GM18505 (cell line): ENCODE measurements around the gene FHIT.
A peak's percentile ranks its signal among the peaks of the same experiment; 100 is the strongest.
"Not testable (repeated sequence)": the region's sequence is repeated elsewhere in the genome, so short reads cannot be mapped to it uniquely, and the experiment has no call there.

Source experiments
- ATAC-seq: cut with Tn5 transposase; IDR thresholded peaks from one replicate; pipeline ENCODE4 v1.9.1; 2021; ENCODE audit not compliant: unreplicated experiment
- POLR2A ChIP-seq: IDR thresholded peaks from 4 replicates; pipeline ENCODE4 v1.6.1; 2011; ENCODE audit warnings: borderline replicate concordance; ENCODE audit not compliant: insufficient read depth, insufficient read length; ENCODE audit errors: extremely low read depth

Gene FHIT

DNA sequence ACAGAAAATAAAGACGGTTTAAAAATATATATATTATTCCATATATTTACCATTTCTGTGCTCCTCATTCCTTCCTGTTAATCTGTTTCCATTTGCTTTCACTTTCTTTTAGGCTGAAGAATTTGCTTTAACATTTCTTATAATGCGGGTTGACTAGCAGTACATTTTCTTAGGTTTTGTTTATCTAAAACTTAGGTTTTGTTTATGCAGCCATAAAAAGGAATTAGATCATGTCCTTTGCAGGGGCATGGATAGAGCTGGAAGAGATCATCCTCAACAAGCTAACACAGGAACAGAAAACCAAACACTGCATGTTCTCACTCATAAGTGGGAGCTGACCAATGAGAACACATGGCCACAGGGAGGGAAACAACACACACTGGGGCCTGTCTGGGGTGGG, 578.1 kb downstream of the FHIT start:
- no peak for TF ChIP-seq POLR2A
- no peak for ATAC-seq

DNA sequence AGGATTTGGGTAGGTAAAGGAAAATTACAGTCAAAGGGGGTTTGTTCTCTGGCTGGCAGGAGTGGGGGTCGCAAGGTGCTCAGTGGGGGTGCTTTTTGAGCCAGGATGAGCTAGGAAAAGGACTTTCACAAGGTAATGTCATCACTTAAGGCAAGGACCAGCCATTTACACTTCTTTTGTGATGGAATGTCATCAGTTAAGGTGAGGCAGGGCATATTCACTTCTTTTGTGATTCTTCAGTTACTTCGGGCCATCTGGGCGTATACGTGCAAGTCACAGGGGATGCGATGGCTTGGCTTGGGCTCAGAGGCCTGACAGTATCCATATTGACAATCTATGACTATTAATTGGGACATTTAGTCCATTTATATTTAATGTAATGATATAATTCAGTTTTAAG, 578.9 kb downstream of the FHIT start:
- ATAC-seq: not testable (repeated sequence)

DNA sequence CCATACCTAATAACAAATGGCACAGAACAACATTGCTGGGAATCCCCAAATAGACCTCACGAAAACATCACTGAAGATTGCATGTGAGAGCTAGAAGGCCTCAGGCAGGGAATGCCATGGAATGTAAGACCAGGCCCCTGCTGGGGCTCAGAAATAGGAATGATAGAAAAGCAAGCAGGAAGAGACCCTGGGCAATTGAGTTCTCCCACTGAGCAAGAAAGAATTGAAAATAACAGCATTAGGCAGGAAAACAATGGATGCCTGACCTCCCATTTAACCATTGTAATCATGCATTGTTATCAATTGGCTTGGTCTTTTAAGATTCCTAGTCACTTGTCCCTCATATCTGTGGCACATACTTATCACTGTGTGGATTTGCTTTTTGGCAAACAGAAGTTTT, 581.6 kb downstream of the FHIT start:
- TF ChIP-seq POLR2A: no peak
- ATAC-seq: no peak

DNA sequence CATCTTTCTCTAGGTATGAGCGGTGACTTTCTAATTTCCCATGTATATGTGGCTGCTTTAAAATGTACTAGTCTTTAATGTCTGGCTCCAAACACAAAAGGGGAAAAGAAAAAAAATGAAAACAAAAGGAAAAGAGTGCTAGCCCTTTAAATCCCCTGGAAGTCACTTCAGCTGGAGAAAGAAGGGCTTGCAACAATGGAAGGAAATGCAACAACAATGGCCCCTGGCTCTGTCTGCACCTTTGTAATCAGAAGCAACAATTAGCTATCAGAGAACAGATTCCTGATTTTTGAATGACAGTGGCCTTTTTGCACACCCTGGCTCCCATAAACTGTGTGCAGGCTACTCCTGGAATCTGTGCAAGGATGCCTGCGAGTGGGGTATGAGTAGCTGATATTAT, 591.2 kb downstream of the FHIT start:
- no peak for ATAC-seq
- no peak for TF ChIP-seq POLR2A

- no peak for ATAC-seq
Observed at GRCh38 chr3:60659098-60659497, 592.2 kb downstream of the FHIT start.

GRCh38 chr3:60657972-60658371, 593.3 kb downstream of the FHIT start:
- peak; percentile 96 for ATAC-seq
- no peak for TF ChIP-seq POLR2A

More at GRCh38 chr3:60659098-60659497, 592.2 kb downstream of the FHIT start:
- TF ChIP-seq POLR2A: no peak

DNA sequence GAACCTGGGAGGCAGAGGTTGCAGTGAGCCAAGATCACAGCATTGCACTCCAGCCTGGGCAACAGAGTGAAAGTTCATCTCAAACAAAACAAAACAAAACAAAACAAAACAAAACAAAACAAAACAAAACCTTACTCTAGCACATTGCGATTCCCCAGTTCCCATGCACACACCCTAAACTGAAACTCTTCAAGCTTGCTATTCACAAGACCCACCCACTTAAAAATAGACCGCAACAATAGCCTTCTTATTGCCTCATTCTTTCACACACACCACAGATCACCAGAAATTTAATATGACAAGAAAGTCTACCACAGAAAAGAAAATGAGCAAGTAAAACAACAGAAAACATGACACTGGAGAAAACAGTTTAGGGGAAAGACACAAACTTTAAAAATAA, 598.4 kb downstream of the FHIT start:
- TF ChIP-seq POLR2A: no peak
- no peak for ATAC-seq

DNA sequence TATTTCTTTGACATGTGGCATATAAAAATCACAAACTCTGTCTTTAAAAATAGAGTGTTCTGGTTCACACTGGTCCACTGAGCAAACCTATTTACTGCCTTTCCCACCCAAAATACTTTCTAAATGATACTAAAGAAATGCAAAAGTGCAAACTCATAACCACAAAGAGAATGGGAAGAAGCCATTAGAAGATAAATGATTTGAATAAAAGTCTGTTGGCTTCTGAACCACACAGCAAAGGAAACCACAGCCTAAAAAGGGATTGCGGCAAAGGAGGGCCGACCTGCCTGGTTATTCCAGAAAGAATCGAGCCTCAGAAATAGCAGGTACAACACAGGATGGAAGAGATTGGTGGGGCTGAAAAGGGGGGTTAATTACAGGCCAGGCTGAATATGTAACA, 599.5 kb downstream of the FHIT start:
- no peak for ATAC-seq
- no peak for TF ChIP-seq POLR2A

DNA sequence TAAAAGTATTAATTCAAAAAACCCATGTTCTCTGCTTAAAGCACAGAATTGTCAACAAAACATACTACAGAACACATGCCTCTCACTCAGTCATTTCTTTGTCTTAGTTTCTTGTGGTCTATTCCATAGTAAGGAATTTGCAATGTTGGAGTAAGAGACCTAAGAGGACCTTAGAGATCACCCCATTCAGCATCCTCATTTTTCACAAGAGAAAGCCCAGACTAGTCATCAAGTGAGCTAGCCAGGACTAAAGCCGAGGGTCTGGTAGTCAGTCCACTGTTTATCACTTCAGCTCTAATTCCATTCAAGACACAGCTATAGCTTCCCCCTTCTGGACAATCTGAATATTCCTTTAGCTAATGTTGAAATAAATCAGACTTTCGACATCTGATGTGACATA, 601.1 kb downstream of the FHIT start:
- no peak for ATAC-seq
- TF ChIP-seq POLR2A: no peak

GRCh38 chr3:60645801-60646200, 605.5 kb downstream of the FHIT start:
- TF ChIP-seq POLR2A: no peak
- no peak for ATAC-seq

GRCh38 chr3:60643831-60644230, 607.4 kb downstream of the FHIT start:
- TF ChIP-seq POLR2A: no peak
- no peak for ATAC-seq

GRCh38 chr3:60641354-60641753, 609.9 kb downstream of the FHIT start:
- ATAC-seq: no peak

GRCh38 chr3:60636846-60637245, 614.4 kb downstream of the FHIT start:
- TF ChIP-seq POLR2A: no peak
- ATAC-seq: no peak

More at GRCh38 chr3:60641354-60641753, 609.9 kb downstream of the FHIT start:
- no peak for TF ChIP-seq POLR2A

- no peak for ATAC-seq
- TF ChIP-seq POLR2A: no peak
Observed at GRCh38 chr3:60633644-60634043, 617.6 kb downstream of the FHIT start.

DNA sequence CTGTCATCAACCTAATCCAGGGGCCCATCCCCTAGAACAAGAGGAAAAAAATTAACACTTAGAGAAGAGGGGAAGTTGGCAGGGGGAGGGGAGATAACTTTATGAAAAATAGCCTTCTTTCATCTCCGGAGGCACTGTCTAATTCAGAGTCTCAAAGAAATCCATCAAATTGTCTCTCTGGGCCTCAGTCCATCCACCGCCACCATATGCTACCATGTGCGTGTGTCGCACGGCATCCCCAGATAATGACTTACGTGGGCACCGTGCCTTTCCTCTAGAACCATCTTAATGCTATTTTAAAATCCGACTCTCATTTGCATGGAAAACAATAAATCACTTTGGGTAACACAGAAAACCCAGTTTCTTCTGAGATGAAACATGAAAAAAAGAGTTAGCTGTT, 619.7 kb downstream of the FHIT start:
- TF ChIP-seq POLR2A: no peak
- no peak for ATAC-seq
